ENCODE data around the gene NETO1.

DNA sequence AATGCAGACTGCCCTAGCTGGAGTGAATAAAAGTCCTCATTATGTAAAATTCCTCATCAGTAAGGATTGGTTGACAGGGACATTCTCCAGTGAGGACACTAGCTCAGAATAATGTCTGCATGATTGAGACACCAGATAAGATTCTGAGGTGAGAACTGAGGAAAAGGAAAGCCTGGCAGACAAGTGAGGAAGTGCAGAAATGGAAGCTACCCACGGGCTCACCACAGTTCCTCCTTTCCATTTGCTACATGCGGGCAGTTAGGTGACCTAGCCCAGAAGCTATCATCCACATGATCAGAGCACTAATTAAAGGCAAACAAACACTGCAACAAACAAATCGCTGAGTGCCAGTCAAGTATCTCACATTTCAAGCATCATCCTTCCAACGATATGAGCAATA is 27.7 kb downstream of the NETO1 start:
- TF ChIP-seq, protein P1, sequence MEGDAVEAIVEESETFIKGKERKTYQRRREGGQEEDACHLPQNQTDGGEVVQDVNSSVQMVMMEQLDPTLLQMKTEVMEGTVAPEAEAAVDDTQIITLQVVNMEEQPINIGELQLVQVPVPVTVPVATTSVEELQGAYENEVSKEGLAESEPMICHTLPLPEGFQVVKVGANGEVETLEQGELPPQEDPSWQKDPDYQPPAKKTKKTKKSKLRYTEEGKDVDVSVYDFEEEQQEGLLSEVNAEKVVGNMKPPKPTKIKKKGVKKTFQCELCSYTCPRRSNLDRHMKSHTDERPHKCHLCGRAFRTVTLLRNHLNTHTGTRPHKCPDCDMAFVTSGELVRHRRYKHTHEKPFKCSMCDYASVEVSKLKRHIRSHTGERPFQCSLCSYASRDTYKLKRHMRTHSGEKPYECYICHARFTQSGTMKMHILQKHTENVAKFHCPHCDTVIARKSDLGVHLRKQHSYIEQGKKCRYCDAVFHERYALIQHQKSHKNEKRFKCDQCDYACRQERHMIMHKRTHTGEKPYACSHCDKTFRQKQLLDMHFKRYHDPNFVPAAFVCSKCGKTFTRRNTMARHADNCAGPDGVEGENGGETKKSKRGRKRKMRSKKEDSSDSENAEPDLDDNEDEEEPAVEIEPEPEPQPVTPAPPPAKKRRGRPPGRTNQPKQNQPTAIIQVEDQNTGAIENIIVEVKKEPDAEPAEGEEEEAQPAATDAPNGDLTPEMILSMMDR (IDR thresholded peaks at IDR 0.05), result no peak
- no peak for TF ChIP-seq POLR2A (IDR thresholded peaks at IDR 0.05)
